HUES64 (cell line): ENCODE results near the gene FOXA1.

Experiments
- H3K27ac ChIP-seq: 2 replicates; pipeline ENCODE4 v1.7.0; 2013; ENCODE audit warnings: low read depth, low read length, inconsistent platforms
- H3K27me3 ChIP-seq: 2 replicates; pipeline ENCODE4 v1.6.1; 2013; ENCODE audit warnings: mild to moderate bottlenecking, low read length; ENCODE audit not compliant: insufficient read depth
- H3K36me3 ChIP-seq: 2 replicates; pipeline ENCODE4 v1.6.1; 2013; ENCODE audit warnings: mild to moderate bottlenecking, low read length; ENCODE audit not compliant: insufficient read depth
- H3K4me1 ChIP-seq: 2 replicates; pipeline ENCODE4 v1.6.1; 2013; ENCODE audit warnings: mild to moderate bottlenecking, low read length, moderate library complexity; ENCODE audit not compliant: insufficient read depth
- H3K4me3 ChIP-seq: 2 replicates; pipeline ENCODE4 v1.5.1; 2013; ENCODE audit warnings: mild to moderate bottlenecking, low read length, moderate library complexity
- H3K9ac ChIP-seq: 2 replicates; pipeline ENCODE4 v1.6.1; 2013; ENCODE audit warnings: mild to moderate bottlenecking, low read depth, low read length
- H3K9me3 ChIP-seq: 2 replicates; pipeline ENCODE4 v1.6.1; 2013; ENCODE audit warnings: low read depth, low read length; ENCODE audit not compliant: insufficient read depth
- WGBS: fragments of 150-250, 120-280 bp; methylation state at CpG from one replicate; pipeline ENCODE4 v1.1.7; 2013; ENCODE audit warnings: missing lambda C conversion rate; 5-methylcytosine and 5-hydroxymethylcytosine counted together

FOXA1 gene

DNA sequence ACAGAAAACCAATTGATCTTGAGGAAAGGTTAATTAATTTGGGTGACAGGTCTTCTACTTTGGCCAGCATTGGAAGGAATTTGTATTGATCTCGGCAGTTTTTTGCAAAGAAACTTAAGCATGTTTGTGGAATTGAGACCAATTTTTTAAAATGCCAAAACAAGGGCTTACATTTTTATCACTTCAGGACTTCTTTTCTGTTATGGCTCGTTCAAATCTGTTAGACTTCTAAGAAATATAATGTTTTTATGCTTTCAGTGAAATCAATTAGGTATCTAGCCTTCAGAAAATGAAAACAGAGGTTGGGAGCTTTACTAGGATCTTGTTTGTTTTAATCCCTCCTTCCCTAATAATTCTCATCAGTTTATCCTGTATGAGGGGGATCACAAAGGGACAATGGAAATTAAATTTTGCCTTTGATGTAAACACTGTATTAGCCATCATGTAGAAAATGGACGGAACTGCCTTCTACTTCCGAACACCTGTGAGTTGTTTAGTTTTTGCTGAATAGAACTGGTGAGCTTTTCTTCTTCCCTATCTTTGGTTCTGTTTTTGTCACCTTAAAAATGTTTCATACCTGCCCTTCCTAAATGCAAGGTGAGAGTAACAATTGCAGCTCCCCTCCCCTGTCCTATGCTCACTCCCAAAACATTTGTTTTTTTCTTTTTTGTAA is 7.8 kb downstream of the FOXA1 start:
- 10% methylated on average over 2 of the region's 4 CpGs for WGBS
- Histone ChIP-seq H3K4me3 (peak overlapping the region; percentile 52; the same call in 1 of the 2 replicates), H3K4me1 (peaks cover 38% of the 10 kb centered on the region), H3K36me3 (no peaks in the 10 kb centered on the region), H3K9me3 (no peaks in the 10 kb centered on the region), H3K9ac (no peak overlapping the region), H3K27ac (no peak overlapping the region), H3K27me3 (peaks cover 100% of the 10 kb centered on the region)

DNA sequence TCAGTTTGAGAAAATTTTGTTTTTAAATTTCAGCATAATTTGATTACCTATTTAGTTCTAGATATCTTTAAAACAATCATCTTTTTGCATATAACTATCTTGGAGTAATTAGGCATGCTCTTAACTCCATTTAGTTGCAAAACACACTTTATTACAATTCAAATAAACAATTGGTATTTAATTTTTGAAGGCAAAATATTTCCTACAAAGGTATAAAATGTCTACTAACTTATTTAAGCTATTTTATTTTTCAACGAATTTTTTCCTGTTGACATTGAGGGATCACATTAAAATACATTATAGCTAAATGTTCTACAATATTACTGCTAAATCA is 8.3 kb downstream of the FOXA1 start:
- H3K4me1 ChIP-seq: peaks cover 38% of the 10 kb centered on the region
- H3K9ac ChIP-seq: no peak overlapping the region
- no peaks in the 10 kb centered on the region for H3K9me3 ChIP-seq
- no peak overlapping the region for H3K4me3 ChIP-seq
- H3K27me3 ChIP-seq: peaks cover 100% of the 10 kb centered on the region
- H3K27ac ChIP-seq: no peak overlapping the region
- H3K36me3 ChIP-seq: no peaks in the 10 kb centered on the region
- no CpG with 5 or more reads among the region's 1 CpG for WGBS

DNA sequence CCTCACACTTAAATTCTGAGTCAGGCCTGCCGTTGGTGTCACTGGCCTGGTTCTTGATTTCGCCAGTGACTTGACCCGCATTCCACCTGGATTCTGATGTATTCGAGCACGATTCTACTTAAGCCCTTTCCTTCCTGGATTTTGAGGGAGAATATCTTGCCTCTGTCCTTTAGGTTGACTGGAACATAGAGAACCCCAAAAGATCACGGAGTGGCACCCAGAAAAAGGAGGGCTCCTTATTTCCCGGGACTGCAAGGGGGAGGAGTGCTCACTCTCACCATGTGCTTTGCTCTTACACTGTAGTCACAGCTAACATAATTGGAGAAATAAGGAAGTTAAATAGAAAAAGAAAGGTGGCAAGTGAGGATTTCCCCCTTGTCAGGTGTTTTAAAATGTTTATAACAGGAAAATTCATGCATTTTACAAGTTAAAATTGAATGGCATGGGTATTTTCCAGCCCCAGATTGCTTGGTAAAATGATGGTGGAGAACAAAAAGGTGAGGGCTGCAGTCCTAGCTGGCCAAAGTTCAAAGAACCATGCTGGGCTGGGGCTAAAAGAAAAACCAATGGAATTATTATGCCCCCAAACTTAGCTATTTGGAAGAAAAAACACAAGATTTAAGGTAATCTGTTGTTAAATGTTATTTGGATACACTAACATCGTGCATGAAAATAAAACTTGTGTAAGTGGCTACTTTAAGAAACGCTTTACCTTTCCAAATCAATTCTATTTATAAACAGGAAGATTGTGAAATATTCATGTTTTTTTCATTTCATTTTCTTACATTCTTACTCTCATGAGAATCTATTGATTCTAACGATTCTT is 8.9 kb downstream of the FOXA1 start:
- Histone ChIP-seq H3K9me3 (no peaks in the 10 kb centered on the region), H3K4me1 (peaks cover 38% of the 10 kb centered on the region), H3K27me3 (peaks cover 100% of the 10 kb centered on the region), H3K9ac (no peak overlapping the region), H3K4me3 (no peak overlapping the region), H3K27ac (no peak overlapping the region), H3K36me3 (no peaks in the 10 kb centered on the region)
- WGBS: 5% methylated on average over 7 of the region's 10 CpGs

DNA sequence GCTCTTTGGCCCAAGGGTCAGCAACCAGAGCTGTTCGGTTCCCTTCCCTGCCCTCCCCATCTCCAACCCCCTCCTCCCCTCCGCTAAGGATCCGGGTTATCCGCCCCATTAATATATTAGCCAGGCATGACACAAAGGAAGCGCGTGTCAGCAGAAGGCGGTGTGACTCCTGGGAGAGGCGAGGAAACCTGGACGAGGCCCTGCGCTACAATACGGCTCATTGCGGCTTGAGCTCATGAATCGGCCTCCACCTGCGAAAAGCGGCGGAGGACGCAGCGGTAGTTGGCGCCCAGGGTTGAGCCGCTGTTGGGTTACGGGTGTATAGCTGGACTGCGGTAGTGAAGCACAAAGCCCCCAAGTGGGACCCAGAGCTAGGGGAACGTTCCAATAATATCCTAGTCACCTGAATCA is 9.9 kb downstream of the FOXA1 start:
- no peaks in the 10 kb centered on the region for H3K36me3 ChIP-seq
- no peaks in the 10 kb centered on the region for H3K9me3 ChIP-seq
- no peak overlapping the region for H3K27ac ChIP-seq
- H3K9ac ChIP-seq: no peak overlapping the region
- H3K4me3 ChIP-seq: peak overlapping the region; percentile 24; the same call in 1 of the 2 replicates
- peaks cover 38% of the 10 kb centered on the region for H3K4me1 ChIP-seq
- WGBS: 1% methylated on average over 23 of the region's 23 CpGs
- peaks cover 100% of the 10 kb centered on the region for H3K27me3 ChIP-seq

DNA sequence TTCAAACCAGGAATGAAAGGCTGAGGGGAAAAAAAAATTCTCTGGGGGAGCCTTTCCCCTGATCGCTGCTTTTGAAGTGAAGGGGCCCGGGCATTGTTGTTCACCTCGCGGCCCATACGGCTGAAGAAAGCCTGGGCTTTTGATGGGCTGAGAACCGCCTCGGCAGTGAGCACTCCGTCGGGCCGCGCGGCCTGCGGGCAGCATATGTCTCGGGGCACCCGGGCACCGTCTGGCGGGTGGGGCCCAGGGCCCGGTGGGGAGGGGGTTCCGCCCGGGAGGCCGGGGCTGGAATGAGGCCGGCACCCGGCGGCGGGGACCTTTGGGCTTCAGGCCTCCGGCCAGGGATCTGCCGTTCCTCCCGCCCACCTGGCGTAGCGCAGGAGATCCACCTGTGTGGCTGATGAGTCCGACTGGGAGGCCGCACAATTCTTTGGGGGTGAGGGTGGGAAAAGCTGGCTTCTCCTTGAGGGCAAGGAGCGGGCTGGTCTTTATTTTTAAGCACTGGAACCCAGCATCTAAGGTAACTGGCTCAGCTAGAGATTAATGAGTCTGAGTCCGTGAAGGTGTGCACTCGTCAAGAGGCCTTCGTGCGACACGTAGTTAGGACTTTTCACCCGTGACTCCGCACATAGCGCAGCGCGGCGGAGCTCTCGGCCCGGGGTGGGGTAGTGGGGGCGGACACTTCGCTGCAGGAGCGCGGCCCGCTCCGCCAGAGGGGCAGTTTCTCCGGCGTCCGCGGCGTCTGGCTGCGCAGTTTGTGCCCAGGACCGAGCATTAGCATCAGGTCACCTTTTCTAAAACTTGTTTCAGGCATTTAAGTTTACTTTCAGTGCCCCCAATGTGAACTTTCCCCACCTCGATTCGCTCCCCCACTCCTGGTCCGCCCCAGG is 10.6 kb downstream of the FOXA1 start:
- 1% methylated on average over 62 of the region's 62 CpGs for WGBS
- Histone ChIP-seq H3K4me3 (peak overlapping the region; percentile 34; the same call in 1 of the 2 replicates), H3K27me3 (peaks cover 100% of the 10 kb centered on the region), H3K4me1 (peaks cover 36% of the 10 kb centered on the region), H3K9me3 (no peaks in the 10 kb centered on the region), H3K9ac (no peak overlapping the region), H3K36me3 (no peaks in the 10 kb centered on the region), H3K27ac (no peak overlapping the region)

DNA sequence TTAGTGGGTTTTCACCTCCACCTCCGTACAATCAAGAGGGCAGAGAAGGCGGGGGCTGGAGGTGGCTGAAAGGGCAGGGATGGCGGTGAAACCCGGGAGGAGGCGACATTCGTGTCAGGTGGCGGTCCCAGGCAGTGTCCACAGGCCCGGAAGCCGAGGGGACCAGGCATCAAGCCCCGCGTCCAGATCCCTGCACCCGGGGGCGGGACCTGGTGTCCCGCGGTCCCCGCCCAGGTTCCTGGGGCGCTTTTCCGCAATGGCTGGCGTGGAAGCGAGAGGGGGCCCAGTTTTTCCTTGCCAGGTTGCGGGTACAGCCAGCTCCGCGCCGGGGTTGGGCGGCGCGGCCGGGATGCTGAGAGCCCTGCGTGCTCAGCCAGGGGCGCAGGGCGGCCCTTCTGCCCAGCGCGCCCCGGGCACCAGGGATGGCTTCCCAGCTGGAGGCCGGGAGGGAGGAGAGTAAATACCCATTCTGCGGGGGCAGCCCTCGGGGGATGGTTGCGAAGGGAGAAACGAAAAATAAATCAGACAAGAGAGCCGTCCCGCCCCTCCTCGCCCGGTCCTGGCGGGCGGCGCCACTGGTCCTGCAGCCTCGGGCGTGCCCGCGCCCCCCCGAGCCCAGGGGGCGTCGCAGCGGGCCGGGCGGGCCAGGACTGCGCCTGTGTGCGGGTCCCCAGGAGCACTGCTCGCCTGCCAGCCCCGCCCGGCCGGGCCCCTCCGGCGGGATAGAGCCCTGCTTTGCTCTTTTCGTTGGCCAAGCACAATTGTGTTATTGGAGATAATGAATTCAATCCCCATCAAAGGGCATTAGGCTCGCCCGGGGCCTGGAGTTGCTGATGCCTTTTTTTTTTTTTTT is 11.5 kb downstream of the FOXA1 start:
- H3K4me1 ChIP-seq: peaks cover 28% of the 10 kb centered on the region
- H3K4me3 ChIP-seq: peak overlapping the region; percentile 34
- H3K9me3 ChIP-seq: no peaks in the 10 kb centered on the region
- H3K27ac ChIP-seq: no peak overlapping the region
- no peak overlapping the region for H3K9ac ChIP-seq
- peaks cover 100% of the 10 kb centered on the region for H3K27me3 ChIP-seq
- 2% methylated on average over 66 of the region's 67 CpGs for WGBS
- H3K36me3 ChIP-seq: no peaks in the 10 kb centered on the region

DNA sequence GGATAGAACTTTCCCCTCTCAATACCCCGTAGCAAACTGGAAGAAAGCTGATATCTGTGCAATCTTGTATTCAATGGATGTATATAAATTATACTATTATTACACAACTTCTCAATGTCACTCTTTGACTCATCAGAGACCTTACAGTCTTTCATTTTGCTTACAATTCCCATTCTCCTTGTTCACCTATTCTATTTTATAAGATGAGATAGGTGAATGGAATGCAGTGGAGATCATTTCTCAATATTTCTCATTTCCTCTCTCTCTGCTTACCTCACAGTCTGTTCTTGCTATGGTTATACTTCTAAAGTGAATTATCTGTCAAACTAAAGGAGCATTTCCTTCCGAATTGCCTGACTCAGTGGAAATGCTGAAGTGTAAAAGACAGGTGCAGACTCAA is 14.9 kb downstream of the FOXA1 start:
- no peak overlapping the region for H3K9ac ChIP-seq
- 85% methylated on average over 1 of the region's 2 CpGs for whole genome bisulfite sequencing
- H3K27ac ChIP-seq: no peak overlapping the region
- no peaks in the 10 kb centered on the region for H3K9me3 ChIP-seq
- peaks cover 7% of the 10 kb centered on the region; the same call in 1 of the 2 replicates for H3K4me1 ChIP-seq
- no peaks in the 10 kb centered on the region for H3K36me3 ChIP-seq
- no peak overlapping the region for H3K4me3 ChIP-seq
- peaks cover 100% of the 10 kb centered on the region for H3K27me3 ChIP-seq

DNA sequence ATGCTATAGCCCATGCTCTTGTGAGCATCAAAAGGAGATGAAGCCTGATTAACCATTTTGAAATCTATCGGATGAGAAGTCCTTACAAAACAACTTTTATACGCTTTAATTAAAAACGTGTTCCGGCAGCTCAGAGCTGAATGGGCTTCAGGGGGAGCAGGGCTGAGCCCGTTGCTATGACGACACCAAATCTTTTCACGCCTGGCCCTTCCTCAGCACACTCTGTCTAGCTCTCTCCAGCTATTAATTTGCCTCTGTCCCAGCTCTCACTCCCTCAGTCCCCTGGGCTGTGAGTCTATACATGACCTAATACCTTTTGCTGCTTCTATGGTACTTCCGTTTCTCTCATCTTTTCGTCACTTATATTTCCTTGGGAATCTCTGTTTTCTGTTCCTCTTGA is 15.8 kb downstream of the FOXA1 start:
- no peak overlapping the region for H3K27ac ChIP-seq

DNA sequence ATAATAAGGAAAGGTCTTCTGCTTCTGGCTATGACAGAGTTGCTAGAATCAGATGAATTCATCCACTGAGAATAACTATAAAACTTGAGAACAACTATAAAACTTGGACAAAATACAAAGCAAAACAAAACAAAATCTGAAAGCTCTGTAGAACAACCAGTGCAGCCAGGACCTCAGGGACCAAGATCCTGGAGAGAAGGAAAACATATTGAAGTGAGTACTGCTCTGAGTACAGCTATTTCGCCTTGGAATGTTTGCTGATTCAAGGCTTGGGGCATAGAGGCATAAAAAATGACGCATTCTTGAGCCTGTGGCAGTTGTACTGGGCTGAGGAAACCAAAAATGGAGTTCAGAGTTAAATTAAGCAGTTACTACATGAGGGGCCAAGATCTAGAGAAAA is 21.7 kb downstream of the FOXA1 start:
- Histone ChIP-seq H3K4me1 (no peaks in the 10 kb centered on the region), H3K27me3 (peaks cover 42% of the 10 kb centered on the region)
- WGBS: 88% methylated on average over 2 of the region's 2 CpGs

More for the DNA sequence above, 15.8 kb downstream of the FOXA1 start:
- Histone ChIP-seq H3K27me3 (peaks cover 100% of the 10 kb centered on the region), H3K9me3 (no peaks in the 10 kb centered on the region), H3K4me1 (no peaks in the 10 kb centered on the region), H3K36me3 (no peaks in the 10 kb centered on the region), H3K9ac (no peak overlapping the region), H3K4me3 (no peak overlapping the region)
- WGBS: 56% methylated on average over 9 of the region's 9 CpGs

DNA sequence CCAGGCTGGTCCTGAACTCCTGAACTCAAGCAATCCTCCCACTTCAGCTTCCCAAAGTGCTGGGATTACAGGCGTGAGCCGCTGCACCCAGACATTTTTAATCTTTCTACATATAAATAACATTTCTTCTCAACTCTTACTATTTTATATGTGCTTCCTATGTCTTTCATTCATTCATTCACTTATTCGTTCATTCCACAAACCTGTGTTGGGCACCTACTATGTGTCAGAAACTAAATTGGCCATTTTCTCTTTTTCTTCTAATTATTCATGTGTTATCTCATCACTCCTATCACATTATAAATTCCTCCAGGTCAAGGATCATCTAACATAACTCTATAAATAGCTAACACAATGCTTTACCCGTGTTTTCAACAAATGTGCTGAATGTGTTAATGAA is 23.7 kb downstream of the FOXA1 start:
- Histone ChIP-seq H3K36me3 (no peaks in the 10 kb centered on the region), H3K4me3 (no peak overlapping the region), H3K9ac (no peak overlapping the region), H3K27ac (no peak overlapping the region), H3K4me1 (peaks cover 17% of the 10 kb centered on the region), H3K27me3 (peaks cover 22% of the 10 kb centered on the region), H3K9me3 (no peaks in the 10 kb centered on the region)
- 95% methylated on average over 3 of the region's 4 CpGs for WGBS

More for the DNA sequence above, 21.7 kb downstream of the FOXA1 start:
- H3K9me3 ChIP-seq: no peaks in the 10 kb centered on the region
- no peaks in the 10 kb centered on the region for H3K36me3 ChIP-seq
- no peak overlapping the region for H3K27ac ChIP-seq
- H3K4me3 ChIP-seq: no peak overlapping the region
- no peak overlapping the region for H3K9ac ChIP-seq
